Thyroid gland (tissue), 4 donors: ENCODE data around the gene REM2. TPM values are rescaled to one million over a fixed set of nuclear protein-coding genes. Genes with fewer than 3 reads are reported as not detected.

Experiments
- DNase-seq, 2 donors: peaks; one replicate each; pipeline ENCODE4 v3.0.0-alpha.2; 2019
- H3K27ac ChIP-seq, 3 donors: fragments of 200-600 bp; sonication (generic); 1 replicate in 2 of 3; 2 replicates in 1 of 3; pipeline ENCODE4 v1.5.1; 2016 to 2019; ENCODE audit warnings: mild to moderate bottlenecking in 1 of 3, moderate library complexity in 1 of 3
- H3K27me3 ChIP-seq: fragments of 200-600 bp; sonication (generic); one replicate; pipeline ENCODE4 v1.5.1; 2019
- H3K36me3 ChIP-seq, 2 donors: fragments of 200-600 bp; sonication (generic); one replicate each; pipeline ENCODE4 v1.5.1; 2016 to 2019
- H3K4me1 ChIP-seq, 2 donors: fragments of 200-600 bp; sonication (generic); one replicate each; pipeline ENCODE4 v1.5.1; 2017 to 2019
- H3K4me3 ChIP-seq, 3 donors: fragments of 200-600 bp; sonication (generic); replicated peaks in 1 of 3; 1 replicate in 2 of 3; 2 replicates in 1 of 3; pipeline ENCODE4 v1.5.1; 2016; ENCODE audit warnings: mild to moderate bottlenecking in 1 of 3
- H3K9me3 ChIP-seq: fragments of 200-600 bp; sonication (generic); one replicate; pipeline ENCODE4 v1.5.1; 2017
- CTCF ChIP-seq, 6 experiments: fragments of 200-600 bp in 3 of 6; fragments of 450-650 bp in 3 of 6; sonication (generic) in 3 of 6; IDR thresholded peaks; one replicate each; pipeline ENCODE4 v1.5.1; 2016 to 2019; ENCODE audit warnings: antibody characterized with exemption in 6 of 6, mild to moderate bottlenecking in 2 of 6, inconsistent platforms in 1 of 6, moderate library complexity in 1 of 6
- POLR2A ChIP-seq, 2 donors: fragments of 450-650 bp; IDR thresholded peaks; one replicate each; pipeline ENCODE4 v1.6.1; 2017; ENCODE audit warnings: antibody characterized with exemption in 2 of 2, mild to moderate bottlenecking in 2 of 2, moderate library complexity in 1 of 2
- WGBS, 2 donors: methylation state at CpG; one replicate each; pipeline ENCODE4 v1.1.5; 2017; 5-methylcytosine and 5-hydroxymethylcytosine counted together
- intact Hi-C: fragments of 100-400 bp; cut with DNase I; formaldehyde crosslinking; loops from one replicate; pipeline ENCODE4 v1.15.1; 2023
- total RNA-seq, 4 donors: library from RNA; depleted of rRNA; stranded (reverse); fragments of >200 nt; gene quantifications; one replicate each; pipeline ENCODE4 v1.2.3, GENCODE V29; 2016

REM2 gene
- total RNA-seq = 1 to 10 TPM in 1 of 4 donors, under 1 TPM in 2, not detected in 1; 0.54 to 1.2 (median 0.89) TPM

GRCh38 chr14:22883173-22883976, at the start of gene REM2:
Gene REM2, plus strand, starts transcription at chr14:22883222. Its CDS starts 66 bp downstream, at chr14:22883288.
- intact Hi-C loops = no loop called here
- 24 to 29% methylated on average over 15 of the region's 15 CpGs for WGBS, 2 donors
- Histone ChIP-seq H3K9me3 (no peaks in the 10 kb centered on the region), H3K4me3 (no peak within 1 kb of the TSS), H3K27ac (no peak within 1 kb of the TSS), H3K4me1 (peaks cover 10 to 28% of the 10 kb centered on the region in 2 donors), H3K27me3 (no peaks in the 10 kb centered on the region), H3K36me3 (peaks cover 3 to 12% of the 10 kb centered on the region in 2 donors)
- no peak for DNase-seq
- TF ChIP-seq POLR2A (IDR thresholded peaks at IDR 0.05) = no peak

- DNase-seq = no peak
- H3K27ac ChIP-seq = peak overlapping the region in 1 of 3 donors; percentile 8
- WGBS, 2 donors = 85 to 87% methylated on average over 3 of the region's 3 CpGs
- TF ChIP-seq CTCF (IDR thresholded peaks at IDR 0.05) = no peak
- no peak for TF ChIP-seq POLR2A (IDR thresholded peaks at IDR 0.05)
- no peaks in the 10 kb centered on the region for H3K9me3 ChIP-seq
- peaks cover 6 to 8% of the 10 kb centered on the region in 2 donors for H3K36me3 ChIP-seq
- peaks cover 16 to 24% of the 10 kb centered on the region in 2 donors for H3K4me1 ChIP-seq
- no peak overlapping the region for H3K4me3 ChIP-seq
- intact Hi-C loops = no loop called here
- no peaks in the 10 kb centered on the region for H3K27me3 ChIP-seq
Observed at GRCh38 chr14:22835505-22835904, 47.5 kb upstream of the REM2 start.

- WGBS, 2 donors = 2 to 9% methylated on average over 32 to 36 of the region's 46 CpGs
- peak; percentile 84 to 89 for DNase-seq
- intact Hi-C loops = no loop called here
- Histone ChIP-seq H3K9me3 (no peaks in the 10 kb centered on the region), H3K4me1 (peaks cover 15 to 20% of the 10 kb centered on the region in 2 donors), H3K27ac (peak within 1 kb of the TSS; percentile 80 to 97 (median 94)), H3K4me3 (peak within 1 kb of the TSS; percentile 71 to 95 (median 83)), H3K27me3 (no peaks in the 10 kb centered on the region), H3K36me3 (peaks cover 11% of the 10 kb centered on the region in 2 donors)
- TF ChIP-seq POLR2A (IDR thresholded peaks at IDR 0.05) (peak in 1 of 2 donors; percentile 86), CTCF (IDR thresholded peaks at IDR 0.05) (peak in 3 of 6 experiments; percentile 29 to 39 (median 37))
Observed at GRCh38 chr14:22836301-22837113, 46.5 kb upstream of the REM2 start, which contains the start of gene MMP14. Gene MMP14, plus strand, starts transcription at chr14:22836585. Its CDS starts 233 bp downstream, at chr14:22836818.

- Histone ChIP-seq H3K4me1 (peaks cover 15 to 20% of the 10 kb centered on the region in 2 donors), H3K27me3 (no peaks in the 10 kb centered on the region), H3K36me3 (peaks cover 18 to 19% of the 10 kb centered on the region in 2 donors), H3K9me3 (no peaks in the 10 kb centered on the region), H3K4me3 (peak overlapping the region; percentile 71 to 95 (median 83)), H3K27ac (peak overlapping the region; percentile 80 to 97 (median 94))
- 2% methylated on average over 36 to 42 of the region's 57 CpGs for WGBS, 2 donors
- intact Hi-C loops = no loop called here
- TF ChIP-seq POLR2A (IDR thresholded peaks at IDR 0.05) = peak in 1 of 2 donors; percentile 54
- no peak for TF ChIP-seq CTCF (IDR thresholded peaks at IDR 0.05)
- peak; percentile 71 to 75 for DNase-seq
Observed at GRCh38 chr14:22837114-22837749, 45.8 kb upstream of the REM2 start.
